NOMO-1 (cell line): ENCODE data around the gene CTNNA1.
"Not testable (repeated sequence)": the region's sequence is repeated elsewhere in the genome, so short reads cannot be mapped to it uniquely, and the experiment has no call there.

Experiments used
- DNase-seq, 2 experiments: peaks; one replicate each; lab custom pipeline; 2025; ENCODE audit not compliant: unreplicated experiment in 2 of 2; lab: John Stamatoyannopoulos, UW

The CTNNA1 gene

DNA sequence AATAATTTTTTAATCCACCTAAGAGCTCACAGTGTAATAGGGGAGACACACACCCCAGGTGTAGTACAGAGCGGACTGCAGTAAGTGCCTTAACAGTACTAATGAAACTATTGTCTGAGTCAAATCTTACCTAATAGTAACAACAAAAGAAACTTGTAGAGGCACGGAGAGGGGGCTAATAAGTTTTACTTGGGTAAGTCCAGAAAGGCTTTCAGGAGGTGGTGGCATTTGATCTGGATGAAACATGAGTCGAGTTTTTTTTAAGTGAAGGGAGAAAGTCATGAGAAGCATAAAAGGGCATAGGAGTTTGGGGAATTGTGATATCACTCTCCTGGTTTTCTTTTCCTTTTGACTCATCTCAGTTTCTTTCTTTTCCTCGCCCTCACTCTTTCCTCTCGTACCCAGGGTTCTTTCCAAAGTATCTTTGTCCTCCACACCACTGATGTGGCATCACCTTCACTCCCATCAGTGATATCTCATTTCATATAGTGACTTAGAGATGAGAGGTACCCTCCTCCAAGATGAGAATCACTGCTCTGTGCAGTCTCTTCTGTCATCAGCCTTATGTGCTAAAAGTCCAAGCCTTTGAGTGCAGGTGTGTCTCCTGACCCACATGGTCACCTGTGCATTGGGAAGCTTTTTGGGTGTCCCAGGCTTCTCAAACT lies 2.0 kb downstream of the CTNNA1 start:
- DNase-seq: no peak

DNA sequence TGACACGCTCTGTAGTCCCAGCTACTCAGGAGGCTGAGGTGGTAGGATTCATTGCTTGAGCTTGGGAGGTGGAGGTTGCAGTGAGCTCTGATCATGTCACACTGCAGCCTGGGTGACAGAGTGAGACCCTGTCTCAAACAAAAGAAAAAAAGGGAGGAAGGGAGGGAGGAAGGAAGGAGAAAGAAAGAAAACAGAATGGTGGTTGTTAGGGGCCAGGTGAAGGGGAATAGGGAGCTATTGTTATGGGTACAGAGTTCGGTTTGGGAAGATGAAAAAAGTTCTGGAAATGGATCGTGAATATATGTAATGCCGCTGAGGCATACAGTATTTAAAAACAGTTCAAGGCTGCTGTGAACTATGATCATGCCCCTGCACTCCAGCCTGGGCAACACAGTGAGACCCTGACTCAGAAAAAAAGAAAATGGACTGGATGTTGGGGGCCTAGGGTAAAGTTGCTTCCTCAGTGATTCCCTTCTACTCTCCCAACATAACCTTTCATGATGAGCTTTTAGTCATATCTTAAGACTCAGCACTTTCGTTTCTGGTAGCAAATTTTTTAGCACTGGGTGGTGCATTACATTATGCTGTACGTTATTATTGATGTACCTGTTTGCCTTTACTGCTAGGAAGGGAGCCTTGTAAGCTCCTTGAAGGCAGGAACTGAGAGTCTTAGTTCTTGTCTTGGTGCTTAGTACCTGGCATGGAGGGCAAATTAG lies 4.0 kb downstream of the CTNNA1 start:
- DNase-seq: no peak

DNA sequence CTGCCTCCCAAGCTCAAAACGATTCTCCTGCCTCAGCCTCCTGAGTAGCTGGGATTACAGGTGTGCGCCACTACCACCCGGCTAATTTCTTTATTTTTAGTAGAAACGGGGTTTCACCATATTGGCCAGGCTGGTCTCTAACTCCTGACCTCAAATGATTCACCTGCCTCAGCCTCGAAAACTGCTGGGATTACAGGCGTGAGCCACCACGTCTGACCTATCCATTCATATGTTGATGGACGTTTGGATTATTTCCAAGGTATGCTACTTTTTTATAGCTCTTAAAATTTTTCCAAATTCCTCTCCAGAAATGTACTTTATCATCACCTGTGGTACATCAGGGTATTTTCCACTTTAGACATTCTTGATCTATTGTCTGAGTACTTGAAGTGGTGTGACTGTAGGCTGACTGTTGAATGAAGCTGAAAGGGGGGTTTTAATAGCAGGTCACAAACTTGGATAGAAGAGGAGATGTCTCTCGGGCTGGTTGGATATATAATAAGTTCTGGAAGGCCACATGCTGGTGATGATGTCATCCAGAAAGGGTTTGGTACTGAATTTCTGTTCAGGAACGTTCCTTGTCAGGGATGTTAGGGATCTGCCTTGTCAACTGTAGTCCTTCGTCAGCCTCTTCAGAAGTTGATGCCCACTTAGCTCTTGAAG lies 7.4 kb downstream of the CTNNA1 start:
- DNase-seq: no peak

DNA sequence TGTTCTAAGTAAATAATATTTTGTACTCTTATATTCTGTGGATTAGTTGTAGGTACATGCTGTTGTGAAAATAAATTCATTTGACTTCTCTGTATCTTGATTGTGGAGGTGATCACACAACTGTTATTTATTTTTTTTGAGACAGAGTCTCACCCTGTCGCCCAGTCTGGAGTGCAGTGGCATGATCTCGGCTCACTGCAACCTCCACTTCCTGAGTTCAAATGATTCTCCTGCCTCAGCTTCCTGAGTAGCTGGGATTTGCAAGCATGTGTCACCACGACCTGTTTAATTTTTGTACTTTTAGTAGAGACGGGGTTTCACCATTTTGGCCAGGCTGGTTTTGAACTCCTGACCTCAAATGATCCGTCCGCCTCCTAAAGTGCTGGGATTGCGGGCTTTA lies 7.9 kb downstream of the CTNNA1 start:
- DNase-seq: not testable (repeated sequence)

GRCh38 chr5:138761670-138762069 lies 8.4 kb downstream of the CTNNA1 start:
- not testable (repeated sequence) for DNase-seq

- no peak for DNase-seq
Observed at GRCh38 chr5:138762110-138762509, 8.9 kb downstream of the CTNNA1 start.

GRCh38 chr5:138763037-138763778 lies 10.0 kb downstream of the CTNNA1 start:
- no peak for DNase-seq

- no peak for DNase-seq
Observed at GRCh38 chr5:138770291-138770690, 17.1 kb downstream of the CTNNA1 start.

DNA sequence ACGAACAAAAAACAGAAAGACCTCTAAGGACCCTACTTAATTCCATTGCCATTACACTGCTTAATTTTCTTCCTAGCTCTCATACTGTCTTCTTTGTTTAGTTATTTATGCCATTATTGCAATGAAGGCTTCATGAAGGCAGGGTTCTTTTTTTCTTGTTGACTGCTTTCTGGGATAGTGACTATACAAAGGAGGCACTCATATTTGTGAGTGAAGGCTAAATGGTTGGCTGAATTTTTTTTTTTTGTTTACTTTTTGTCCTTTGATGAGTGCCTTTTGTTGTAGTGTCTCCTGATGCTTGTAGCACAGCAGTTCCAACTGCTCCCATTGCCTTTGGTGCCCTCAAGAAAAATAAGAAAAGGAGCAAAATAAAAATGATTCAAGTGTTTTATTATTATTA lies 17.8 kb downstream of the CTNNA1 start:
- no peak for DNase-seq

DNA sequence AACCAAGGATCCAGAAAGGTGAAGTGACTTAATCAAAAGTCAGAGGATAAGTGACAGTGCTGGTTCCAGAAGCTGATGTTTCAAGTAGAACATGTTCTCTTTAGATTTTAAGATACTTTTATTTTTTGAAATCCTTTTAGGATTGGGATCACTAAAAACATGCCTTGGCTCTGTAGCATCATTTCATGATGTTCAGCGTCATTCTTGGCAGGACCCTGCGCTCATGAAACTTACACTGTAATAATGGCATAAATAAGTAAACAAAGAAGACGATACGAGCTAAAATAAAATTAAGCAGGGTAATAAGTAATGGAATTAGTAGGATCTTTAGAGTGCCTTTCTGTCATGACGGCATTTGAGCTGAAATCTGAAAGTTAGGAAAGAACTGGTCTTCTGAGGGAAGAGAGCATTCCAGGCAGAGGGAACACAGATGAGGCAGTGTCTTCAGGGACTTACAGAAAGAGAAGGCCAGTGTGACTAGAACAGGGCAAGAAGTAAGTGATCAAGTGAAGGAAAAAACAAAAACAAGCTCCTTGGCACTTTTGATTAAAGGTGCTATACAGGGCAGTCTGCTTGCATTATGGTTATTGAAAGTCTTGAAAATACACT lies 19.9 kb downstream of the CTNNA1 start:
- no peak for DNase-seq

DNA sequence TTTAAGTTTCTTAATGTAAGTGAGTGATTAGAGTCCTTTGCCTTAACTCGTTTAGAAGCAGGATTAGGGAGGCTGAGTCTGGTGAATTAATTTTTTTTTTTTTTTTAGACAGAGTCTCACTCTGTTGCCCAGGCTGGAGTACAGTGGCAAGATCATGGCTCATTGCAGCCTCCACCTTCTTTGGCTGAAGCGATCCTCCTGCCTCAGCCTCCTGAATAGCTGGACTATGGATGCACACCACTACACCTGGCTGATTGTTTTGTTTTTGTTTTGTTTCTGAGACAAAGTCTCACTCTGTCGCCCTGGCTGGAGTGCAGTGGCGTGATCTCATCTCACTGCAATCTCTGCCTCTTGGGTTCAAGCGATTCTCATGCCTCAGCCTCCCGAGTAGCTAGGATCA lies 20.4 kb downstream of the CTNNA1 start:
- not testable (repeated sequence) for DNase-seq

- DNase-seq: no peak
Observed at GRCh38 chr5:138775034-138775433, 21.8 kb downstream of the CTNNA1 start.

GRCh38 chr5:138778234-138778633 lies 25.0 kb downstream of the CTNNA1 start:
- no peak for DNase-seq

DNA sequence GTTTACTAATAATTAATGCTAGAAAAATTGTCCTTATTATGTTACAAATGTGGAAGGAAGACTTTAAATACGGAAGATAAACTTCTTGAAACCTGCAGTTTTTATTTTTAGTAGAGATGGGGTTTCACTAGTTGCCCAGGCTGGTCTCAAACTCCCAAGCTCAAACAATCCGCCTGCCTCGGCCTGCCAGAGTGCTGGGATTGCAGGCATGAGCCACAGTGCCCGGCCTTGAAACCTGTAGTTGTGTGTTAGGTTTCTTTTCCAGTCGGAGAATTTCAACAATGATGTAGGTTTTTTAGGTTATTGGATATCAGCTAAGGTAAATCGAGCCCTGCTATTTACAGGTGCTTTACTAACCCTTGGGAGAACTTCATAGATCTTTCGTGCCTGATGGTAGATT lies 30.8 kb downstream of the CTNNA1 start:
- no peak for DNase-seq

DNA sequence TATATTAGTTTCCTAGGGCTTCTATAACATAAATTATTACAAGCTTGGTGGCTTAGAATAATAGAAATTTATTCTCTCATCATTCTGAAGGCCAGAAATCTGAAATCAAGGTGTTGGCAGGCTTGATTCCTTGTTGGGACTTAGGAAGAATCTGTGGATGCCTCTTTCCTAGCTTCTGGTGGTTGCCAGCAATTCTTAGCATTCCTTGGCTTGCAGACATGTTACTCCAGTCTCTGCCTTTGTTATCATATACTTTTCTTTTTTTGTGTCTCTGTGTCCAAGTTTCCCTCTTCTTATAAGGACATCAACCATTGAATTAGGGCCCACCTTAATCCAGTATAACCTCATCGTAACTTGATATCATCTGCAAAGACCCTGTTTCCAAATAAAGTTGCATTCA lies 31.4 kb downstream of the CTNNA1 start:
- no peak for DNase-seq

- peak; percentile 8 to 32 for DNase-seq
Observed at GRCh38 chr5:138789771-138790242, 36.6 kb downstream of the CTNNA1 start.

- no peak for DNase-seq
Observed at GRCh38 chr5:138790684-138791083, 37.5 kb downstream of the CTNNA1 start.

DNA sequence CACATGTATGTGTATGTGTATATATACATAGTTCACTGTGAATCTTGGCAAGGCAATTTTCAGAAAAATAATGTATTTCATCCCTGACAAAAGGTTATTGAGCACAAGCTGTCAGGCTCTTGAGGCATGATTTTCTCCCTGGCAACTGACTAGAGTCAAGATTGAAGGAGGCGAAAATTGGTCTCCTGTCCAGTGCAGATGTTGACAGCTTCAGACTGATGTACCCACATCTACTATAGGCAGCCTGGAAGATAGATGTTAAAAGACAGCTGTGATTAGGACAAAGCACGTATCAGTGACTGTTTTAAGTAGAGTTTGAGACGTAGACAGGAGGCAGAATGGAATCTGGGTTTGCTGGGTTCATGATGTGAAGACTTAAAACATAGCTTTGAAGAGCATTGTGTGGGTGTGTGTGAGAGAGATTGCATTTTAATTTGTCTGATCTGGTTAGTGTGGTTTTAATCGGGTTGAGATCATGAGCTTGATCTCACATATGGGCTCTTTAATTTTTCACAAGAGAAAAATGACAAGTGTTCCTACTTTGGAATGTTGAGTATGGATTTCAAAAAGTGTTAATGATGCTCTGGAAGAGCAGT lies 39.1 kb downstream of the CTNNA1 start:
- no peak for DNase-seq

- no peak for DNase-seq
Observed at GRCh38 chr5:138793575-138793974, 40.4 kb downstream of the CTNNA1 start.

GRCh38 chr5:138803285-138803684 lies 50.1 kb downstream of the CTNNA1 start:
- DNase-seq: no peak
